Measurements from ENCODE around the gene TULP4.

GRCh38 chr6:158388727-158389126, 76.5 kb downstream of the TULP4 start:
- TF ChIP-seq EZH2 (IDR thresholded peaks at IDR 0.05; ENCODE audit: low read length, missing control alignments) (no peak), CTCF (conservative IDR thresholded peaks at IDR 0.05 in 1 of 2, IDR thresholded peaks at IDR 0.05 in 1 of 2; ENCODE audit: low read depth in 1 of 2, low read length in 2 of 2) (no peak)

Data from fibroblast of lung (primary cell).